Fibroblast of skin of right quadriceps (primary cell): ENCODE data around the gene KDM2A.

Experiments used
- DNase-seq: peaks from one replicate; pipeline ENCODE4 v3.0.0-alpha.2; 2013

The KDM2A gene

GRCh38 chr11:67287355-67288197 lies 168.5 kb downstream of the KDM2A start:
- DNase-seq, result no peak

GRCh38 chr11:67288198-67288451 lies 169.1 kb downstream of the KDM2A start:
- DNase-seq, result no peak

GRCh38 chr11:67288452-67289225 lies 169.6 kb downstream of the KDM2A start:
- peak; percentile 89 for DNase-seq

- no peak for DNase-seq
Observed at GRCh38 chr11:67289226-67289650, 170.2 kb downstream of the KDM2A start, which contains the start of gene ANKRD13D. TSS of gene ANKRD13D (plus strand) at chr11:67289303. CDS start at chr11:67289461, 158 bp downstream.

GRCh38 chr11:67289651-67290479 lies 170.8 kb downstream of the KDM2A start:
- no peak for DNase-seq

- no peak for DNase-seq
Observed at GRCh38 chr11:67290801-67291200, 171.7 kb downstream of the KDM2A start.

- DNase-seq, result no peak
Observed at GRCh38 chr11:67291481-67292381, 172.7 kb downstream of the KDM2A start.

GRCh38 chr11:67292671-67293070 lies 173.6 kb downstream of the KDM2A start:
- no peak for DNase-seq

- DNase-seq, result peak; percentile 79
Observed at GRCh38 chr11:67293090-67293489, 174.0 kb downstream of the KDM2A start.

- no peak for DNase-seq
Observed at GRCh38 chr11:67295846-67296245, 176.8 kb downstream of the KDM2A start.

GRCh38 chr11:67298786-67299185 lies 179.7 kb downstream of the KDM2A start:
- no peak for DNase-seq

- DNase-seq, result no peak
Observed at GRCh38 chr11:67299471-67300191, 180.6 kb downstream of the KDM2A start.

GRCh38 chr11:67300256-67300755 lies 181.2 kb downstream of the KDM2A start:
- no peak for DNase-seq

GRCh38 chr11:67300756-67301312 lies 181.8 kb downstream of the KDM2A start:
- DNase-seq, result no peak

GRCh38 chr11:67301313-67301921 lies 182.4 kb downstream of the KDM2A start:
- DNase-seq, result no peak

- DNase-seq, result no peak
Observed at GRCh38 chr11:67301951-67302516, 183.0 kb downstream of the KDM2A start.

GRCh38 chr11:67302571-67303131 lies 183.6 kb downstream of the KDM2A start:
- DNase-seq, result no peak

- DNase-seq, result peak; percentile 42
Observed at GRCh38 chr11:67303132-67303834, 184.2 kb downstream of the KDM2A start, which contains the start of gene SSH3. TSS of gene SSH3 (plus strand) at chr11:67303530. CDS start at chr11:67303626, 96 bp downstream.

GRCh38 chr11:67303835-67304411 lies 184.9 kb downstream of the KDM2A start:
- DNase-seq, result no peak
